Measurements from ENCODE around the gene ZNF512.
"Not testable (repeated sequence)": the region's sequence is repeated elsewhere in the genome, so short reads cannot be mapped to it uniquely, and the experiment has no call there.

ZNF512 gene

DNA sequence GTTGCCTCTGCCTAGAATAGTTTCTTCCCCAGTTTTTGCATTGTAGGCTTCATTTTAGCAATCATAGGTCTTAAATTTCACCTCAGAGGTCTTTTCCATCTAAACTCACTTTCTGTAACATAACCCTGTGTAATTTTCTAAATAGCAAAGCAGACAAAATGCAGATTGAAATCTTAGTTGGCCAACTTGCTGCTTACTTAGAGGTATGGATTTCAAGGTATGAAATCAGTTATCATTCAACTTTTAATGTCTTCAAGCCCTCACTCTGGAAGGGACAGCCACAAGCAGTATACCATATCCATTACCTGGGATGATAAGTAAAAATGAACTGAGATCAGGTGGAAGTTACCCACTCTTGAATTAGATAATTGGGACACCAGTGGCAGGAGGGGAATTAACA, 42.1 kb downstream of the ZNF512 start:
- Histone ChIP-seq H4K8ac (ENCODE audit: low read depth, low read length) (no peak overlapping the region), H3K79me1 (ENCODE audit: low read depth, low read length) (peaks cover 2% of the 10 kb centered on the region), H3K9me3 (replicated peaks in 1 of 2; ENCODE audit: control insufficient read depth in 2 of 2, insufficient read depth in 1 of 2, low read depth in 1 of 2, low read length in 2 of 2) (no peaks in the 10 kb centered on the region), H3K14ac (ENCODE audit: low read length) (no peak overlapping the region), H2BK120ac (ENCODE audit: low read depth, low read length) (no peak overlapping the region), H3K4me2 (ENCODE audit: insufficient read depth, low read length, poor library complexity, severe bottlenecking) (no peak overlapping the region), H4K91ac (ENCODE audit: low read depth, low read length, poor library complexity) (no peak overlapping the region), H2BK5ac (ENCODE audit: low read length) (no peak overlapping the region), H3K27me3 (ENCODE audit: control insufficient read depth in 3 of 3, insufficient read depth in 3 of 3, low read depth in 1 of 3, low read length in 3 of 3) (no peaks in the 10 kb centered on the region), H2BK15ac (ENCODE audit: low read length) (no peak overlapping the region), H3K23ac (ENCODE audit: low read depth, low read length, poor library complexity) (no peak overlapping the region), H3K27ac (replicated peaks; ENCODE audit: low read length) (no peak overlapping the region), H3K4ac (ENCODE audit: low read length) (no peak overlapping the region), H3K4me1 (ENCODE audit: control insufficient read depth in 2 of 2, insufficient read depth in 1 of 2, low read depth in 1 of 2, low read length in 2 of 2) (peaks cover 4 to 7% of the 10 kb centered on the region in 2 donors), H2AK5ac (ENCODE audit: low read depth, low read length) (no peak overlapping the region), H2BK12ac (ENCODE audit: low read length) (no peak overlapping the region), H3K36me3 (replicated peaks in 1 of 2; ENCODE audit: control insufficient read depth in 2 of 2, insufficient read depth in 2 of 2, low read length in 2 of 2) (peaks cover 8 to 55% of the 10 kb centered on the region in 2 donors), H3K9ac (ENCODE audit: low read depth, low read length, poor library complexity) (no peak overlapping the region), H2AFZ (ENCODE audit: low read length) (no peak overlapping the region), H3K4me3 (ENCODE audit: low read length in 2 of 2) (no peak overlapping the region), H3K18ac (ENCODE audit: low read length) (no peak overlapping the region)
- DNase-seq (ENCODE audit: low spot score), result no peak

GRCh38 chr2:27626323-27626722, 43.5 kb downstream of the ZNF512 start:
- H2BK120ac ChIP-seq (ENCODE audit: low read depth, low read length); H3K9me3 ChIP-seq (replicated peaks in 1 of 2; ENCODE audit: control insufficient read depth in 2 of 2, insufficient read depth in 1 of 2, low read depth in 1 of 2, low read length in 2 of 2); H4K91ac ChIP-seq (ENCODE audit: low read depth, low read length, poor library complexity); H3K23ac ChIP-seq (ENCODE audit: low read depth, low read length, poor library complexity); H2AFZ ChIP-seq (ENCODE audit: low read length); H3K27ac ChIP-seq (replicated peaks; ENCODE audit: low read length); H4K8ac ChIP-seq (ENCODE audit: low read depth, low read length); H2BK15ac ChIP-seq (ENCODE audit: low read length); H3K9ac ChIP-seq (ENCODE audit: low read depth, low read length, poor library complexity); H2AK5ac ChIP-seq (ENCODE audit: low read depth, low read length); H3K4me2 ChIP-seq (ENCODE audit: insufficient read depth, low read length, poor library complexity, severe bottlenecking); H3K27me3 ChIP-seq (ENCODE audit: control insufficient read depth in 3 of 3, insufficient read depth in 3 of 3, low read depth in 1 of 3, low read length in 3 of 3); H3K14ac ChIP-seq (ENCODE audit: low read length); H2BK12ac ChIP-seq (ENCODE audit: low read length); H3K4me1 ChIP-seq (ENCODE audit: control insufficient read depth in 2 of 2, insufficient read depth in 1 of 2, low read depth in 1 of 2, low read length in 2 of 2); H3K4me3 ChIP-seq (ENCODE audit: low read length in 2 of 2); H3K18ac ChIP-seq (ENCODE audit: low read length); H3K79me1 ChIP-seq (ENCODE audit: low read depth, low read length); DNase-seq (ENCODE audit: low spot score); H3K4ac ChIP-seq (ENCODE audit: low read length); H2BK5ac ChIP-seq (ENCODE audit: low read length): not testable (repeated sequence)
- WGBS, 2 donors (ENCODE audit: extremely low coverage in 2 of 2, insufficient read length in 2 of 2, insufficient replicate concordance in 1 of 2), result no CpG with 5 or more reads among the region's 1 CpG
- peaks cover 6 to 52% of the 10 kb centered on the region in 2 donors for H3K36me3 ChIP-seq (replicated peaks in 1 of 2; ENCODE audit: control insufficient read depth in 2 of 2, insufficient read depth in 2 of 2, low read length in 2 of 2)

GRCh38 chr2:27626921-27627320, 44.1 kb downstream of the ZNF512 start:
- H3K27me3 ChIP-seq (ENCODE audit: control insufficient read depth in 3 of 3, insufficient read depth in 3 of 3, low read depth in 1 of 3, low read length in 3 of 3); H3K23ac ChIP-seq (ENCODE audit: low read depth, low read length, poor library complexity); H3K27ac ChIP-seq (replicated peaks; ENCODE audit: low read length); H3K4me3 ChIP-seq (ENCODE audit: low read length in 2 of 2); H2AFZ ChIP-seq (ENCODE audit: low read length); DNase-seq (ENCODE audit: low spot score); H4K8ac ChIP-seq (ENCODE audit: low read depth, low read length); H3K4me2 ChIP-seq (ENCODE audit: insufficient read depth, low read length, poor library complexity, severe bottlenecking); H3K9ac ChIP-seq (ENCODE audit: low read depth, low read length, poor library complexity); H3K14ac ChIP-seq (ENCODE audit: low read length); H3K4me1 ChIP-seq (ENCODE audit: control insufficient read depth in 2 of 2, insufficient read depth in 1 of 2, low read depth in 1 of 2, low read length in 2 of 2); H2BK15ac ChIP-seq (ENCODE audit: low read length); H3K9me3 ChIP-seq (replicated peaks in 1 of 2; ENCODE audit: control insufficient read depth in 2 of 2, insufficient read depth in 1 of 2, low read depth in 1 of 2, low read length in 2 of 2); H3K79me1 ChIP-seq (ENCODE audit: low read depth, low read length); H2AK5ac ChIP-seq (ENCODE audit: low read depth, low read length); H4K91ac ChIP-seq (ENCODE audit: low read depth, low read length, poor library complexity); H2BK120ac ChIP-seq (ENCODE audit: low read depth, low read length); H2BK5ac ChIP-seq (ENCODE audit: low read length); H2BK12ac ChIP-seq (ENCODE audit: low read length); H3K18ac ChIP-seq (ENCODE audit: low read length); H3K4ac ChIP-seq (ENCODE audit: low read length): not testable (repeated sequence)
- WGBS, 2 donors (ENCODE audit: extremely low coverage in 2 of 2, insufficient read length in 2 of 2, insufficient replicate concordance in 1 of 2), result no CpG with 5 or more reads among the region's 3 CpGs
- peaks cover 7 to 52% of the 10 kb centered on the region in 2 donors for H3K36me3 ChIP-seq (replicated peaks in 1 of 2; ENCODE audit: control insufficient read depth in 2 of 2, insufficient read depth in 2 of 2, low read length in 2 of 2)

DNA sequence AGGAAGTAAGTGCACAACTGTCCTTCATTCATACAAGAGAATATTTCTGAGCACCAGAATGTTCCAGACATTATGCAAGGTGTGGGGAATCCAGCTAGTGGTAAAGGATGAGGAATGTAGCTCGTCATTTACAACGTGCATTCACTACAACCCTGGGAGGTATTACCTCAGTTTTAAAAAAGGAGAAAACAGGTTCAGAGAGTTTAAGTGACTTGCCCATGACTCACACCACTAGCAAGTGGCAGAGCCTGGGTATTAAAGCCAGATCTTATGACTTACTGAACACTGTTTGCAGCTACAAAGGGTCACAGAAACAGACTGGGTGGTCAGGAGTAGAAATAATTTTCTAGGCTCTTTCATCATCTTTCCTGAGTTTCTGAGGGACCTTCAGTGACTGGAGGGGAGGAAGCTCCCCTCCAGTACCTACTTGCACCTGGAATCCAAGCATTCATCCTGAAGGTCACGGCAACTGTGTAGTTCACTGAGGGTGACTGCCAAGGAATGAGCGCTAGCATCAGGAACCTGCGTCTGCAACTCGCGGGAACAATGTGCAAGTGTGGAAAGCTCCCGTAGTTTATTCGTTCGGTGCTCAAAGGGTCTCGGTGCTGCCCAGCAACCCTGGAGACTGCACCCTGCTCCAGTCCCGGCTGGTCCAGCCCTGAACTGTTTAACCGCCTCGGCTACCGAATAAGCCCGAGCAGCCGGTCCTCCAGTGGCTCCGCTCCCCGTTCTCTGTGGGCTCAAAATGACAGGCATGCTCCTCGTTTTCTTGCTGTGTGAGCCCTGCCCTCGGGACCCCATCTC, 45.3 kb downstream of the ZNF512 start:
- no peak overlapping the region for H3K14ac ChIP-seq (ENCODE audit: low read length)
- no peak overlapping the region for H3K27ac ChIP-seq (replicated peaks; ENCODE audit: low read length)
- H3K4me1 ChIP-seq (ENCODE audit: control insufficient read depth in 2 of 2, insufficient read depth in 1 of 2, low read depth in 1 of 2, low read length in 2 of 2), result peaks cover 2 to 4% of the 10 kb centered on the region in 2 donors
- H3K9me3 ChIP-seq (replicated peaks in 1 of 2; ENCODE audit: control insufficient read depth in 2 of 2, insufficient read depth in 1 of 2, low read depth in 1 of 2, low read length in 2 of 2), result no peaks in the 10 kb centered on the region
- H3K4me2 ChIP-seq (ENCODE audit: insufficient read depth, low read length, poor library complexity, severe bottlenecking), result peak overlapping the region; percentile 66
- no peak overlapping the region for H4K8ac ChIP-seq (ENCODE audit: low read depth, low read length)
- no peak overlapping the region for H2BK15ac ChIP-seq (ENCODE audit: low read length)
- no peak overlapping the region for H2BK5ac ChIP-seq (ENCODE audit: low read length)
- H3K79me1 ChIP-seq (ENCODE audit: low read depth, low read length), result peaks cover 2% of the 10 kb centered on the region
- H3K9ac ChIP-seq (ENCODE audit: low read depth, low read length, poor library complexity), result peak overlapping the region; percentile 77
- no peak overlapping the region for H2AK5ac ChIP-seq (ENCODE audit: low read depth, low read length)
- peak overlapping the region; percentile 88 for H2AFZ ChIP-seq (ENCODE audit: low read length)
- no peak overlapping the region for H3K18ac ChIP-seq (ENCODE audit: low read length)
- H3K4ac ChIP-seq (ENCODE audit: low read length), result no peak overlapping the region
- WGBS, 2 donors (ENCODE audit: extremely low coverage in 2 of 2, insufficient read length in 2 of 2, insufficient replicate concordance in 1 of 2), result no CpG with 5 or more reads among the region's 21 CpGs
- no peak overlapping the region for H2BK120ac ChIP-seq (ENCODE audit: low read depth, low read length)
- H3K23ac ChIP-seq (ENCODE audit: low read depth, low read length, poor library complexity), result no peak overlapping the region
- H3K4me3 ChIP-seq (ENCODE audit: low read length in 2 of 2), result peak overlapping the region; percentile 74 to 98
- no peak for DNase-seq (ENCODE audit: low spot score)
- H2BK12ac ChIP-seq (ENCODE audit: low read length), result no peak overlapping the region
- H3K36me3 ChIP-seq (replicated peaks in 1 of 2; ENCODE audit: control insufficient read depth in 2 of 2, insufficient read depth in 2 of 2, low read length in 2 of 2), result peaks cover 4 to 52% of the 10 kb centered on the region in 2 donors
- H3K27me3 ChIP-seq (ENCODE audit: control insufficient read depth in 3 of 3, insufficient read depth in 3 of 3, low read depth in 1 of 3, low read length in 3 of 3), result no peaks in the 10 kb centered on the region
- H4K91ac ChIP-seq (ENCODE audit: low read depth, low read length, poor library complexity), result no peak overlapping the region
